ENCODE results near the gene NUBPL. TPM values are rescaled to one million over a fixed set of nuclear protein-coding genes. Genes with fewer than 3 reads are reported as not detected.

The NUBPL gene
- total RNA-seq, 4 donors from 2014 or later: 1.9 to 45.2 (median 11.6) TPM

DNA sequence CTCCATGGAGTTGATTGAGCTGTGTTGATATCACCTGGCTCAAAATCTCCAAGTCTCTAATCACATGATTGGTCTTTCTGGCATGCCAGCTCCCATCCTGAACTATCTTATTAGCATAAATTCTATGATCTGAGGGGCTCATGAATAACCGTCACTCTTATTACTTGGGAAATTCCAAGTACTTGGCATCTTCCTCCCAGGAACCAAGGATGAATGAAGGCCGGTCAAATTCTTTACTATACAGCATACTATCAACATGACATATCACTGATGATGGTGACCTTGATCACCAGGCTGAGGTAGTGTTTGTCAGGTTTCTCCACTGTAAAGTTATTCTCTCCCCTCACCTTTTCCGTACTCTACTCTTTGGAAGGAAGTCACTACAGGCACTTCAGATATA lies 16.4 kb upstream of the NUBPL start:
- WGBS, 2 donors (ENCODE audit: low coverage in 1 of 2): 43 to 84% methylated on average over 3 of the region's 3 CpGs
- intact Hi-C loops (cut with DNase I; ENCODE audit: low total_unique reads): no loop called here
- H3K27ac ChIP-seq: no peak overlapping the region
- H3K9me3 ChIP-seq: no peaks in the 10 kb centered on the region
- H3K4me3 ChIP-seq: no peak overlapping the region
- H3K27me3 ChIP-seq: no peaks in the 10 kb centered on the region
- DNase-seq: no peak
- TF ChIP-seq, protein P1, sequence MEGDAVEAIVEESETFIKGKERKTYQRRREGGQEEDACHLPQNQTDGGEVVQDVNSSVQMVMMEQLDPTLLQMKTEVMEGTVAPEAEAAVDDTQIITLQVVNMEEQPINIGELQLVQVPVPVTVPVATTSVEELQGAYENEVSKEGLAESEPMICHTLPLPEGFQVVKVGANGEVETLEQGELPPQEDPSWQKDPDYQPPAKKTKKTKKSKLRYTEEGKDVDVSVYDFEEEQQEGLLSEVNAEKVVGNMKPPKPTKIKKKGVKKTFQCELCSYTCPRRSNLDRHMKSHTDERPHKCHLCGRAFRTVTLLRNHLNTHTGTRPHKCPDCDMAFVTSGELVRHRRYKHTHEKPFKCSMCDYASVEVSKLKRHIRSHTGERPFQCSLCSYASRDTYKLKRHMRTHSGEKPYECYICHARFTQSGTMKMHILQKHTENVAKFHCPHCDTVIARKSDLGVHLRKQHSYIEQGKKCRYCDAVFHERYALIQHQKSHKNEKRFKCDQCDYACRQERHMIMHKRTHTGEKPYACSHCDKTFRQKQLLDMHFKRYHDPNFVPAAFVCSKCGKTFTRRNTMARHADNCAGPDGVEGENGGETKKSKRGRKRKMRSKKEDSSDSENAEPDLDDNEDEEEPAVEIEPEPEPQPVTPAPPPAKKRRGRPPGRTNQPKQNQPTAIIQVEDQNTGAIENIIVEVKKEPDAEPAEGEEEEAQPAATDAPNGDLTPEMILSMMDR (IDR thresholded peaks at IDR 0.05): no peak
- no peak for TF ChIP-seq POLR2AphosphoS5 (IDR thresholded peaks at IDR 0.05)
- TF ChIP-seq EP300 (IDR thresholded peaks at IDR 0.05; ENCODE audit: low read depth): no peak
- no peak for TF ChIP-seq POLR2A (IDR thresholded peaks at IDR 0.05)
- H3K36me3 ChIP-seq: no peaks in the 10 kb centered on the region
- in situ Hi-C loops (cut with MboI; ENCODE audit: low pct_ligation_motif_present in 1 of 4, low pct_unique_long_range_greater_than_20kb in 1 of 4, low sequenced_read_pairs in 3 of 4): no loop called here
- no peaks in the 10 kb centered on the region for H3K4me1 ChIP-seq

DNA sequence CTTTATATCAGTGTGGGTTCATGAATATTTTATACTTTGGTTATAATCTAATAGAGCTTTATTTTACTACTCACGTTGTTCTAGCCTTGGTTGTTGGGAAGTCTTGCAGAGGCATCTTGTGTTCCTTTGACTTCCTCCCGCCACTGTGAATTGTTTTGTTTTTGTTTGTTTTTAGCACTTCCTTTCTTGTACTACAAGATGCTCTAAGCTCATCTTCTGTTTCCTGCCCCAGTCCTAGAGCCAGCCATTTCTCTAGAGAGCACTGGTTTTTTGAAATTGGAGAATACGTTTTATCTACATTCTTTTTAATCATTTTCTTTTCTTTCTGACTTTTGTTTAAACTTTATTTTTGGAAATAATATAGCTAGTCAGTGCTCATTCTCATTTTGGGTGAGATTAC lies 15.9 kb upstream of the NUBPL start:
- no peak for TF ChIP-seq POLR2AphosphoS5 (IDR thresholded peaks at IDR 0.05)
- TF ChIP-seq EP300 (IDR thresholded peaks at IDR 0.05; ENCODE audit: low read depth): no peak
- TF ChIP-seq POLR2A (IDR thresholded peaks at IDR 0.05): no peak
- TF ChIP-seq, protein P1 (IDR thresholded peaks at IDR 0.05): no peak
- Histone ChIP-seq H3K9me3 (no peaks in the 10 kb centered on the region), H3K27ac (no peak overlapping the region), H3K4me1 (no peaks in the 10 kb centered on the region), H3K36me3 (no peaks in the 10 kb centered on the region), H3K27me3 (no peaks in the 10 kb centered on the region), H3K4me3 (no peak overlapping the region)
- in situ Hi-C loops (cut with MboI; ENCODE audit: low pct_ligation_motif_present in 1 of 4, low pct_unique_long_range_greater_than_20kb in 1 of 4, low sequenced_read_pairs in 3 of 4): no loop called here
- 51 to 59% methylated on average over 3 of the region's 3 CpGs for WGBS, 2 donors (ENCODE audit: low coverage in 1 of 2)
- DNase-seq: no peak
- intact Hi-C loops (cut with DNase I; ENCODE audit: low total_unique reads): no loop called here

DNA sequence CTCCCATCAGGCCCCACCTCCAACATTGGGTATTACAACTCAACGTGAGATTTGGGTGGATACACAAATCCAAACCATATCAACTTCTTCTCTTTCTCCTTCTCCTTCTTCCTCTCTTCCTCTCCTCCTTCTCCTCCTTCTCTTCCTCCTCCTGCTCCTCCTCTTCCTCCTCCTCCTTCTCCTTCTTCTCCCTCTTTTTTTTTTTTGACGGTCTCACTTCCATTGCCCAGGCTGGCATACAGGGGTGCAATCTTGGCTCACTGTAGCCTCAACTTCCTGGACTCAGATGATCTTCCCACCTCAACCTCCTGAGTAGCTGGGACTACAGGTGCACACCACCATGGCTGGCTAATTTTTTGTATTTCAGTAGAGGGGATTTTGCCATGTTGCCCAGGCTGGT lies 11.4 kb upstream of the NUBPL start:
- DNase-seq: no peak
- in situ Hi-C loops (cut with MboI; ENCODE audit: low pct_ligation_motif_present in 1 of 4, low pct_unique_long_range_greater_than_20kb in 1 of 4, low sequenced_read_pairs in 3 of 4): no loop called here
- H3K4me1 ChIP-seq: no peaks in the 10 kb centered on the region
- H3K27ac ChIP-seq: no peak overlapping the region
- intact Hi-C loops (cut with DNase I; ENCODE audit: low total_unique reads): no loop called here
- H3K4me3 ChIP-seq: no peak overlapping the region
- H3K27me3 ChIP-seq: no peaks in the 10 kb centered on the region
- no peaks in the 10 kb centered on the region for H3K9me3 ChIP-seq
- no peaks in the 10 kb centered on the region for H3K36me3 ChIP-seq
- no peak for TF ChIP-seq EP300 (IDR thresholded peaks at IDR 0.05; ENCODE audit: low read depth)
- TF ChIP-seq POLR2AphosphoS5 (IDR thresholded peaks at IDR 0.05): no peak
- TF ChIP-seq, protein P1 (IDR thresholded peaks at IDR 0.05): no peak
- no peak for TF ChIP-seq POLR2A (IDR thresholded peaks at IDR 0.05)
- 71 to 90% methylated on average over 1 to 2 of the region's 2 CpGs for WGBS, 2 donors (ENCODE audit: low coverage in 1 of 2)

DNA sequence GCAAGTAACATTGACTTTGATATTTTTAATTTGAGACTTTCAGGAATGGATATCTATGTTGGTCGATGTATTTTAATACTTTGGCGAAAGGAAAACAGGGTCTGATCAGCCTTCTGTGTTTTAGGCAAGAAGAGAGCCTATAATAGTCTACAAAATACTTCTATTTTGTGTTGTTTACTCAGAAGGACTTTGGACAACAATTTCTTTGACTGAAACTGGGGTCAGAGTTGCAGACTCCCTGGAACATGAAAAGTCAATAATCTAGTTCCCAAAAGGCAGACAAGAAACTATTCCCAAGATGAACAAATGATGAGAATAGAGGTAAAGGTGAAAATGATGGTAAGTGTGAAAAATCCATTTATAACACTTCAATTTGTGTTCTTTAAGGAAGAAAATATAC lies 10.6 kb upstream of the NUBPL start:
- in situ Hi-C loops (cut with MboI; ENCODE audit: low pct_ligation_motif_present in 1 of 4, low pct_unique_long_range_greater_than_20kb in 1 of 4, low sequenced_read_pairs in 3 of 4): no loop called here
- H3K27me3 ChIP-seq: no peaks in the 10 kb centered on the region
- WGBS, 2 donors (ENCODE audit: low coverage in 1 of 2): 86 to 89% methylated on average over 2 of the region's 2 CpGs
- no peak overlapping the region for H3K4me3 ChIP-seq
- no peaks in the 10 kb centered on the region for H3K9me3 ChIP-seq
- TF ChIP-seq, protein P1 (IDR thresholded peaks at IDR 0.05): no peak
- TF ChIP-seq POLR2A (IDR thresholded peaks at IDR 0.05) (no peak), POLR2AphosphoS5 (IDR thresholded peaks at IDR 0.05) (no peak), EP300 (IDR thresholded peaks at IDR 0.05; ENCODE audit: low read depth) (no peak)
- H3K36me3 ChIP-seq: no peaks in the 10 kb centered on the region
- intact Hi-C loops (cut with DNase I; ENCODE audit: low total_unique reads): no loop called here
- H3K27ac ChIP-seq: no peak overlapping the region
- H3K4me1 ChIP-seq: no peaks in the 10 kb centered on the region
- DNase-seq: no peak
